Fibroblast of skin of left quadriceps (primary cell): ENCODE measurements around the gene OMD.

Experiments used
- DNase-seq, 2 experiments: peaks; one replicate each; pipeline ENCODE4 v3.0.0-alpha.2; 2013; ENCODE audit warnings: low read depth in 2 of 2

The OMD gene

DNA sequence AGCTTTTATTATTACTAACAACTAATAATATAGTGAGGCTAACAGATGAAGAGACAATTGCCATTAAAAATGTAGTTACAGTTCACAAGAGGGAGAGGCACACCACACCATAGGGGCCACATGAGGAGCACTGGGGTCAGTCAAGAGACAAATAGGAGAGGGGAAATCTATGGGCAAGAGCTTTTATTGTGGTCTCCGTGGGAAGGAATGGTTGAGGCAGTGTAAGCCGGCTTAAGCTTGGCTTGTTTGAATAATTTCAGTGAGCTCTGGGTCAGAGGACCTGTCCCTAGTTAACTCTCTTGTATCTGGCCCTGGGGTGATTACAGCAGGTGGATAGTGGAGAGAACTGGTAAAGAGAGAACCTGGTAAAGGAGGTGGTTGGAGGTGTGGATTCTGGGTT is 55.2 kb downstream of the OMD start:
- DNase-seq, result no peak
